IMR-90 (cell line): ENCODE results near the gene SMC1B. TPM values are rescaled to one million over a fixed set of nuclear protein-coding genes. Genes with fewer than 3 reads are reported as not detected.

Source experiments
- ATAC-seq: fragments of 200-7000 bp; cut with Tn5 transposase; 2 replicates; pipeline ENCODE4 v1.9.1; 2020; ENCODE audit warnings: low read depth, mild to moderate bottlenecking, moderate library complexity
- BruUV-seq: library from RNA; stranded (reverse); fragments of 400-500 nt; replicated peaks from 2 replicates; lab custom pipeline; 2021; lab: Mats Ljungman, UMichigan
- CTCF ChIA-PET: fragments of 300-600 bp; formaldehyde crosslinking; extraction: SDS; loops from one replicate; lab custom pipeline; 2021; ENCODE audit warnings: antibody characterized with exemption; lab: Yijun Ruan, JAX
- POLR2A ChIA-PET: fragments of 300-600 bp; sonication (Branson Sonifier 250); formaldehyde crosslinking; loops from one replicate; lab custom pipeline; 2022; ENCODE audit warnings: antibody characterized with exemption; ENCODE audit not compliant: unreplicated experiment; lab: Charles Lee
- DNase-seq: peaks from one replicate; pipeline ENCODE4 v3.0.0; 2013
- H2AFZ ChIP-seq: replicated peaks from 2 replicates; pipeline ENCODE3; 2013; ENCODE audit warnings: low read length, mild to moderate bottlenecking; ENCODE audit not compliant: poor library complexity
- H2AK5ac ChIP-seq: 2 replicates; pipeline ENCODE4 v1.6.1; 2013; ENCODE audit warnings: low read depth, low read length, inconsistent platforms
- H2AK9ac ChIP-seq: replicated peaks from 2 replicates; pipeline ENCODE3; 2013; ENCODE audit warnings: mild to moderate bottlenecking, low read depth, low read length, moderate library complexity; ENCODE audit not compliant: poor library complexity
- H2BK120ac ChIP-seq: 2 replicates; pipeline ENCODE4 v1.6.1; 2013; ENCODE audit warnings: low read depth, low read length, inconsistent platforms
- H2BK15ac ChIP-seq: 3 replicates; pipeline ENCODE4 v1.6.1; 2013; ENCODE audit warnings: low read depth, low read length, inconsistent platforms
- H2BK20ac ChIP-seq: 2 replicates; pipeline ENCODE4 v1.6.1; 2013; ENCODE audit warnings: low read depth, mild to moderate bottlenecking, inconsistent platforms, low read length, moderate library complexity
- H2BK5ac ChIP-seq: 2 replicates; pipeline ENCODE4 v1.6.1; 2013; ENCODE audit warnings: mild to moderate bottlenecking, low read depth, low read length, inconsistent platforms; ENCODE audit not compliant: poor library complexity, severe bottlenecking
- H3K14ac ChIP-seq: replicated peaks from 2 replicates; pipeline ENCODE4 v1.6.1; 2013; ENCODE audit warnings: low read depth, low read length, inconsistent platforms
- H3K18ac ChIP-seq: 2 replicates; pipeline ENCODE4 v1.6.1; 2013; ENCODE audit warnings: low read depth, low read length, control low read depth
- H3K23ac ChIP-seq: 2 replicates; pipeline ENCODE4 v1.6.1; 2013; ENCODE audit warnings: low read depth, low read length, inconsistent platforms
- H3K27ac ChIP-seq: 2 replicates; pipeline ENCODE4 v1.5.1; 2013; ENCODE audit warnings: mild to moderate bottlenecking, control low read depth, low read length; ENCODE audit not compliant: insufficient read depth
- H3K27me3 ChIP-seq: 2 replicates; pipeline ENCODE4 v1.6.1; 2013; ENCODE audit warnings: low read length; ENCODE audit not compliant: control insufficient read depth, insufficient read depth
- H3K36me3 ChIP-seq: 2 replicates; pipeline ENCODE4 v1.6.1; 2013; ENCODE audit warnings: low read length, mixed read lengths; ENCODE audit not compliant: control insufficient read depth, insufficient read depth
- H3K4ac ChIP-seq: 2 replicates; pipeline ENCODE4 v1.6.1; 2013; ENCODE audit warnings: low read depth, low read length, inconsistent platforms
- H3K4me1 ChIP-seq: 2 replicates; pipeline ENCODE4 v1.6.1; 2013; ENCODE audit warnings: low read length, mixed read lengths; ENCODE audit not compliant: control insufficient read depth, insufficient read depth
- H3K4me2 ChIP-seq: 2 replicates; pipeline ENCODE4 v1.6.1; 2013; ENCODE audit warnings: low read depth, mild to moderate bottlenecking, control low read depth, low read length, moderate library complexity
- H3K4me3 ChIP-seq: 2 replicates; pipeline ENCODE4 v1.5.1; 2013; ENCODE audit warnings: low read depth, mild to moderate bottlenecking, control low read depth, low read length, moderate library complexity; ENCODE audit not compliant: insufficient read depth
- H3K56ac ChIP-seq: 2 replicates; pipeline ENCODE4 v1.6.1; 2013; ENCODE audit warnings: low read length, inconsistent platforms; ENCODE audit not compliant: insufficient read depth; ENCODE audit errors: extremely low read depth
- H3K79me1 ChIP-seq, 2 experiments: 2 replicates each; pipeline ENCODE4 v1.6.1; 2013; ENCODE audit warnings: low read length in 2 of 2, inconsistent platforms in 1 of 2, low read depth in 1 of 2
- H3K9ac ChIP-seq: 2 replicates; pipeline ENCODE4 v1.6.1; 2013; ENCODE audit warnings: low read depth, low read length, control low read depth
- H3K9me1 ChIP-seq: 2 replicates; pipeline ENCODE4 v1.6.1; 2013; ENCODE audit warnings: low read length, inconsistent platforms; ENCODE audit not compliant: insufficient read depth
- H3K9me3 ChIP-seq: 2 replicates; pipeline ENCODE4 v1.6.1; 2013; ENCODE audit warnings: low read length; ENCODE audit not compliant: control insufficient read depth, insufficient read depth
- H4K20me1 ChIP-seq: 2 replicates; pipeline ENCODE4 v1.6.1; 2013; ENCODE audit warnings: low read length, inconsistent platforms; ENCODE audit not compliant: insufficient read depth
- H4K5ac ChIP-seq: 2 replicates; pipeline ENCODE4 v1.6.1; 2013; ENCODE audit warnings: mild to moderate bottlenecking, low read depth, low read length, control low read depth
- H4K8ac ChIP-seq, 2 experiments: 2 replicates each; pipeline ENCODE4 v1.6.1; 2013; ENCODE audit warnings: low read depth in 2 of 2, low read length in 2 of 2, control low read depth in 1 of 2, inconsistent platforms in 1 of 2
- H4K91ac ChIP-seq: 2 replicates; pipeline ENCODE4 v1.6.1; 2013; ENCODE audit warnings: low read depth, low read length, inconsistent platforms; ENCODE audit not compliant: insufficient read depth
- BHLHE40 ChIP-seq: fragments of 150-350 bp; IDR thresholded peaks from 2 replicates; pipeline ENCODE4 v1.6.1; 2016; ENCODE audit warnings: mild to moderate bottlenecking, low read depth, low read length
- CEBPB ChIP-seq: IDR thresholded peaks from 2 replicates; pipeline ENCODE4 v1.6.1; 2012; ENCODE audit warnings: low read depth, low read length, improper control_type of control experiment
- CHD1 ChIP-seq: IDR thresholded peaks from 2 replicates; pipeline ENCODE4 v1.6.1; 2012; ENCODE audit warnings: low read depth, low read length, improper control_type of control experiment
- FOS ChIP-seq: fragments of 150-350 bp; IDR thresholded peaks from 2 replicates; pipeline ENCODE4 v1.6.1; 2016; ENCODE audit warnings: low read depth, low read length
- MAFK ChIP-seq: IDR thresholded peaks from 2 replicates; pipeline ENCODE4 v1.6.1; 2012; ENCODE audit warnings: low read depth, low read length, improper control_type of control experiment
- MAZ ChIP-seq: IDR thresholded peaks from 2 replicates; pipeline ENCODE4 v1.6.1; 2012; ENCODE audit warnings: low read depth, mild to moderate bottlenecking, low read length, improper control_type of control experiment, moderate library complexity, borderline replicate concordance
- MXI1 ChIP-seq: IDR thresholded peaks from 2 replicates; pipeline ENCODE4 v1.6.1; 2012; ENCODE audit warnings: low read depth, mild to moderate bottlenecking, low read length, moderate library complexity, borderline replicate concordance
- NFE2L2 ChIP-seq: fragments of 150-350 bp; IDR thresholded peaks from 2 replicates; pipeline ENCODE4 v1.6.1; 2016; ENCODE audit warnings: low read depth, mild to moderate bottlenecking, low read length
- POLR2A ChIP-seq: IDR thresholded peaks from 2 replicates; pipeline ENCODE4 v1.6.1; 2012; ENCODE audit warnings: mild to moderate bottlenecking, low read depth, low read length
- RAD21 ChIP-seq: IDR thresholded peaks from 2 replicates; pipeline ENCODE4 v1.6.1; 2012; ENCODE audit warnings: low read length, improper control_type of control experiment
- RCOR1 ChIP-seq: IDR thresholded peaks from 2 replicates; pipeline ENCODE4 v1.6.1; 2012; ENCODE audit warnings: mild to moderate bottlenecking, low read length, improper control_type of control experiment; ENCODE audit not compliant: insufficient replicate concordance
- RFX5 ChIP-seq: IDR thresholded peaks from 2 replicates; pipeline ENCODE4 v1.8.0; 2012; ENCODE audit warnings: low read depth, mild to moderate bottlenecking, low read length, moderate library complexity
- SMC3 ChIP-seq: fragments of 150-350 bp; IDR thresholded peaks from 2 replicates; pipeline ENCODE4 v1.6.1; 2016; ENCODE audit warnings: low read depth, mild to moderate bottlenecking, antibody characterized with exemption, low read length, moderate library complexity
- USF2 ChIP-seq: fragments of 150-350 bp; IDR thresholded peaks from 2 replicates; pipeline ENCODE4 v1.6.1; 2017; ENCODE audit warnings: mild to moderate bottlenecking, antibody characterized with exemption, low read length, low read depth
- WGBS, 2 experiments: methylation state at CpG; one replicate each; pipeline versions ENCODE4 v1.1.5 to v1.1.7; 2013; ENCODE audit warnings: missing lambda C conversion rate in 2 of 2; ENCODE audit not compliant: insufficient read length in 1 of 2; ENCODE audit errors: extremely low coverage in 2 of 2; 5-methylcytosine and 5-hydroxymethylcytosine counted together
- dilution Hi-C: fragments of 300-500 bp; cut with HindIII; formaldehyde crosslinking; loops from one replicate; pipeline ENCODE4 v1.14.3; 2018; ENCODE audit warnings: low sequenced_read_pairs; ENCODE audit not compliant: unreplicated experiment
- in situ Hi-C: fragments of 300-500 bp; cut with MboI; formaldehyde crosslinking; loops from 3 replicates; pipeline ENCODE4 v1.14.3; 2019; ENCODE audit warnings: low sequenced_read_pairs, inconsistent platforms, mixed read lengths
- intact Hi-C: fragments of 100-400 bp; cut with micrococcal nuclease; formaldehyde crosslinking; loops from 2 replicates; pipeline ENCODE4 v1.10.0; 2022
- polyA plus RNA-seq, 3 experiments: library from polyadenylated mRNA; depleted of rRNA; stranded (reverse); fragments of >200 nt; gene quantifications; 2 replicates each; pipeline ENCODE4 v1.2.3, GENCODE V29; 2012; ENCODE audit warnings: low replicate concordance in 1 of 3
- total RNA-seq: library from RNA; depleted of rRNA; stranded (reverse); fragments of >200 nt; gene quantifications from 2 replicates; pipeline ENCODE4 v1.2.3, GENCODE V29; 2012
- TF ChIP-seq, protein P1 (sequence below): conservative IDR thresholded peaks from 2 replicates; pipeline ENCODE4 v1.5.1; 2012; ENCODE audit warnings: mild to moderate bottlenecking, low read depth, low read length, improper control_type of control experiment
- TF ChIP-seq, protein P2 (sequence below): fragments of 150-350 bp; IDR thresholded peaks from 2 replicates; pipeline ENCODE4 v1.6.1; 2016; ENCODE audit warnings: low read depth, mild to moderate bottlenecking, low read length, moderate library complexity, borderline replicate concordance

SMC1B gene
- total and polyA plus RNA-seq, 2 of the 4 experiments (the other 2 are of a cell fraction) = not detected

DNA sequence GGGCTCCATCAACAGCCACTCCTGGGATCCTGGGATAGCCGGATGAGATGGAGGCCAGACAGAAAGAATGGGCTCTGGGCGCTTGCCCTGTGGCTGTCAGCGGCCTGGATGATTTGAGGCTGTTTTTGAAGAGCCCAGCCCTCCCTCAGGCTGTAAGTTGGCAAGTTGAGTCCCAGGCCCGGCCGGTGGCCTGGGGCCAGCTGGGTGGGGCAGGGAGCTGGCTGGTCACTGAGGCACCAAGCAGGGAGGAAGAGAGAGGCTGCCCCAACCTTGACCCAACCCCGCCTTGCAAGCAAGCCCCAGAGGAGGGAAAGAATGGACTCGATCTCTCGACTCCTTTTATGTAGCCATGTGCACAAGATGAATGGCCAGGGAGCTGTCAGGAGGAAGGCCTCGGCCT lies 35.0 kb upstream of the SMC1B start:
- CTCF ChIA-PET = no interaction called here
- BruUV-seq = no TSS peak
- Histone ChIP-seq H2AK5ac (peak overlapping the region; percentile 7; the same call in 1 of the 2 replicates), H2BK20ac (peak overlapping the region; percentile 40), H3K27ac (no peak overlapping the region), H3K9me1 (peaks cover 27% of the 10 kb centered on the region), H3K56ac (no peak overlapping the region), H3K18ac (peak overlapping the region; percentile 14; the same call in 1 of the 2 replicates), H2BK5ac (no peak overlapping the region), H3K4me2 (no peak overlapping the region), H3K79me1 (no peaks in the 10 kb centered on the region), H4K5ac (no peak overlapping the region), H2AFZ (peak overlapping the region; percentile 47), H3K9me3 (no peaks in the 10 kb centered on the region), H3K4ac (peak overlapping the region; percentile 27; the same call in 1 of the 2 replicates), H4K8ac (no peak overlapping the region), H3K36me3 (no peaks in the 10 kb centered on the region), H3K4me3 (no peak overlapping the region), H3K14ac (no peak overlapping the region), H2AK9ac (no peak overlapping the region), H3K23ac (no peak overlapping the region), H2BK15ac (no peak overlapping the region; the same call in 2 of the 3 replicates), H3K9ac (no peak overlapping the region), H4K91ac (peak overlapping the region; percentile 23; the same call in 1 of the 2 replicates), H2BK120ac (peak overlapping the region; percentile 52; the same call in 1 of the 2 replicates), H4K20me1 (no peaks in the 10 kb centered on the region), H3K4me1 (peaks cover 36% of the 10 kb centered on the region), H3K27me3 (no peaks in the 10 kb centered on the region)
- in situ Hi-C loops (no loop called here), dilution Hi-C loops (no loop called here), intact Hi-C loops (no loop called here)
- TF ChIP-seq CHD1 = no peak
- TF ChIP-seq, protein P1, sequence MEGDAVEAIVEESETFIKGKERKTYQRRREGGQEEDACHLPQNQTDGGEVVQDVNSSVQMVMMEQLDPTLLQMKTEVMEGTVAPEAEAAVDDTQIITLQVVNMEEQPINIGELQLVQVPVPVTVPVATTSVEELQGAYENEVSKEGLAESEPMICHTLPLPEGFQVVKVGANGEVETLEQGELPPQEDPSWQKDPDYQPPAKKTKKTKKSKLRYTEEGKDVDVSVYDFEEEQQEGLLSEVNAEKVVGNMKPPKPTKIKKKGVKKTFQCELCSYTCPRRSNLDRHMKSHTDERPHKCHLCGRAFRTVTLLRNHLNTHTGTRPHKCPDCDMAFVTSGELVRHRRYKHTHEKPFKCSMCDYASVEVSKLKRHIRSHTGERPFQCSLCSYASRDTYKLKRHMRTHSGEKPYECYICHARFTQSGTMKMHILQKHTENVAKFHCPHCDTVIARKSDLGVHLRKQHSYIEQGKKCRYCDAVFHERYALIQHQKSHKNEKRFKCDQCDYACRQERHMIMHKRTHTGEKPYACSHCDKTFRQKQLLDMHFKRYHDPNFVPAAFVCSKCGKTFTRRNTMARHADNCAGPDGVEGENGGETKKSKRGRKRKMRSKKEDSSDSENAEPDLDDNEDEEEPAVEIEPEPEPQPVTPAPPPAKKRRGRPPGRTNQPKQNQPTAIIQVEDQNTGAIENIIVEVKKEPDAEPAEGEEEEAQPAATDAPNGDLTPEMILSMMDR = no peak
- TF ChIP-seq USF2 = no peak
- TF ChIP-seq MAZ = no peak
- no peak for TF ChIP-seq FOS
- TF ChIP-seq MAFK = no peak
- no peak for TF ChIP-seq MXI1
- no peak for TF ChIP-seq SMC3
- TF ChIP-seq, protein P2, sequence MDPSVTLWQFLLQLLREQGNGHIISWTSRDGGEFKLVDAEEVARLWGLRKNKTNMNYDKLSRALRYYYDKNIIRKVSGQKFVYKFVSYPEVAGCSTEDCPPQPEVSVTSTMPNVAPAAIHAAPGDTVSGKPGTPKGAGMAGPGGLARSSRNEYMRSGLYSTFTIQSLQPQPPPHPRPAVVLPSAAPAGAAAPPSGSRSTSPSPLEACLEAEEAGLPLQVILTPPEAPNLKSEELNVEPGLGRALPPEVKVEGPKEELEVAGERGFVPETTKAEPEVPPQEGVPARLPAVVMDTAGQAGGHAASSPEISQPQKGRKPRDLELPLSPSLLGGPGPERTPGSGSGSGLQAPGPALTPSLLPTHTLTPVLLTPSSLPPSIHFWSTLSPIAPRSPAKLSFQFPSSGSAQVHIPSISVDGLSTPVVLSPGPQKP = no peak
- TF ChIP-seq BHLHE40 = no peak
- no peak for TF ChIP-seq POLR2A
- no peak for TF ChIP-seq RAD21
- TF ChIP-seq CEBPB = no peak
- TF ChIP-seq RFX5 = no peak
- no peak for TF ChIP-seq RCOR1
- no peak for TF ChIP-seq NFE2L2
- ATAC-seq (no peak), DNase-seq (no peak)
- POLR2A ChIA-PET = no interaction called here
- WGBS, 2 experiments = 72% methylated on average over 8 of the region's 9 CpGs; no CpG with 5 or more reads in 1 of the 2 experiments
